Stomach (tissue), 9 donors: Measurements from ENCODE around the gene BBS5. TPM values are rescaled to one million over a fixed set of nuclear protein-coding genes. Genes with fewer than 3 reads are reported as not detected.

ENCODE experiments used
- DNase-seq, 2 donors: peaks; one replicate each; pipeline versions ENCODE4 v3.0.0 to v3.0.0-alpha.2; 2013 to 2019
- H3K27ac ChIP-seq, 5 donors: fragments of 200-600 bp in 4 of 5; sonication (generic) in 4 of 5; one replicate each; pipeline ENCODE4 v1.5.1; 2013 to 2019; ENCODE audit warnings: mild to moderate bottlenecking in 1 of 5, moderate library complexity in 1 of 5
- H3K27me3 ChIP-seq, 3 donors: fragments of 200-600 bp; sonication (generic); one replicate each; pipeline ENCODE4 v1.5.1; 2017 to 2019; ENCODE audit warnings: mixed run types in 1 of 3
- H3K36me3 ChIP-seq, 4 donors: fragments of 200-600 bp; sonication (generic); 1 replicate in 3 of 4; 2 replicates in 1 of 4; pipeline ENCODE4 v1.5.1; 2016 to 2019
- H3K4me1 ChIP-seq, 4 donors: fragments of 200-600 bp; sonication (generic); one replicate each; pipeline ENCODE4 v1.5.1; 2016 to 2019
- H3K4me3 ChIP-seq, 4 donors: fragments of 200-600 bp; sonication (generic) in 3 of 4; one replicate each; pipeline ENCODE4 v1.5.1; 2016 to 2019; ENCODE audit warnings: mild to moderate bottlenecking in 1 of 4
- H3K9me3 ChIP-seq, 4 donors: fragments of 200-600 bp; sonication (generic); one replicate each; pipeline ENCODE4 v1.5.1; 2016 to 2019
- EP300 ChIP-seq: sonication (generic); formaldehyde crosslinking; IDR thresholded peaks from one replicate; pipeline ENCODE4 v1.6.1; 2017; ENCODE audit warnings: antibody characterized with exemption
- POLR2A ChIP-seq, 4 donors: fragments of 450-650 bp; IDR thresholded peaks; one replicate each; pipeline ENCODE4 v1.6.1; 2016; ENCODE audit warnings: antibody characterized with exemption in 4 of 4, control low read depth in 2 of 4, mild to moderate bottlenecking in 1 of 4, moderate library complexity in 1 of 4
- POLR2AphosphoS5 ChIP-seq, 3 donors: sonication (generic); formaldehyde crosslinking; IDR thresholded peaks; one replicate each; pipeline ENCODE4 v1.6.1; 2016; ENCODE audit warnings: antibody characterized with exemption in 3 of 3
- WGBS, 5 donors: extraction: QIAGEN DNeasy Blood & Tissue Kit in 3 of 5; methylation state at CpG; one replicate each; pipeline versions ENCODE4 v1.1.5 to v1.1.7; 2013 to 2018; 5-methylcytosine and 5-hydroxymethylcytosine counted together
- intact Hi-C: fragments of 100-400 bp; cut with DNase I; formaldehyde crosslinking; loops from one replicate; pipeline ENCODE4 v1.15.1; 2023; ENCODE audit warnings: low total_unique reads
- polyA plus RNA-seq, 3 donors: library from polyadenylated mRNA; stranded (reverse); fragments of 200-250 nt; gene quantifications; one replicate each; pipeline ENCODE4 v1.2.3, GENCODE V29; 2013
- total RNA-seq, 5 donors: library from RNA; depleted of rRNA; stranded (reverse); fragments of >200 nt; gene quantifications; one replicate each; pipeline versions ENCODE4 v1.1.0 to v1.2.3, GENCODE V29; 2014 to 2016
- TF ChIP-seq, protein P1 (sequence below), 7 experiments: fragments of 450-650 bp in 4 of 7; fragments of 200-600 bp in 3 of 7; sonication (generic) in 3 of 7; IDR thresholded peaks; one replicate each; pipeline ENCODE4 v1.5.1; 2016 to 2019; ENCODE audit warnings: antibody characterized with exemption in 7 of 7, control low read depth in 2 of 7, mild to moderate bottlenecking in 1 of 7
- donor health status: healthy with polysubstance abuse.
- donor health status: Bipolar disorder and iron deficiency.
- donor health status: healthy.

Gene BBS5
- total and polyA plus RNA-seq, 8 donors: 0.58 to 14.0 (median 4.1) TPM

DNA sequence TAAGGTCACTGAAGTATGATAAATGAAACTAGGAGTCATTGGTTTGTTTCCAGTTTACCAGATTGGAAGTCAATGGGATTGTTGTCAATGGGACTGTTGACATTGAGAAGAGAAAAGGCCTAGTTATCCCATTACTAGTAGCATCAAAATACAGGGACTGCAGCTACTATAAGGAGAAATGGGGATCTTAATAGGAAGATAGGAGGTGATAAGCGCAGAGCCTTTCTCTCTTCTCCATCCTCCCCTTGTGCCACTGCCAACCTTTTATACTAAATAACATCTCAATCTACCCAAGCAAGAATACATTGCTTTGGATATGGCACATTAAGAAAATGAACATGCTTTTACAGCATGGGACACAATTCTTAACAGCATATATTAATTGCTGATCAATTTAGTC, 10.5 kb upstream of the BBS5 start:
- intact Hi-C loops: no loop called here
- peak in 1 of 2 donors; percentile 6 for DNase-seq
- Histone ChIP-seq H3K27me3 (no peaks in the 10 kb centered on the region), H3K4me1 (no peaks in the 10 kb centered on the region), H3K4me3 (no peak overlapping the region), H3K36me3 (no peaks in the 10 kb centered on the region), H3K9me3 (no peaks in the 10 kb centered on the region), H3K27ac (no peak overlapping the region)
- 94 to 100% (median 97%) methylated on average over 1 of the region's 1 CpG for WGBS, 5 donors
- no peak for TF ChIP-seq POLR2AphosphoS5 (IDR thresholded peaks at IDR 0.05)
- TF ChIP-seq, protein P1, sequence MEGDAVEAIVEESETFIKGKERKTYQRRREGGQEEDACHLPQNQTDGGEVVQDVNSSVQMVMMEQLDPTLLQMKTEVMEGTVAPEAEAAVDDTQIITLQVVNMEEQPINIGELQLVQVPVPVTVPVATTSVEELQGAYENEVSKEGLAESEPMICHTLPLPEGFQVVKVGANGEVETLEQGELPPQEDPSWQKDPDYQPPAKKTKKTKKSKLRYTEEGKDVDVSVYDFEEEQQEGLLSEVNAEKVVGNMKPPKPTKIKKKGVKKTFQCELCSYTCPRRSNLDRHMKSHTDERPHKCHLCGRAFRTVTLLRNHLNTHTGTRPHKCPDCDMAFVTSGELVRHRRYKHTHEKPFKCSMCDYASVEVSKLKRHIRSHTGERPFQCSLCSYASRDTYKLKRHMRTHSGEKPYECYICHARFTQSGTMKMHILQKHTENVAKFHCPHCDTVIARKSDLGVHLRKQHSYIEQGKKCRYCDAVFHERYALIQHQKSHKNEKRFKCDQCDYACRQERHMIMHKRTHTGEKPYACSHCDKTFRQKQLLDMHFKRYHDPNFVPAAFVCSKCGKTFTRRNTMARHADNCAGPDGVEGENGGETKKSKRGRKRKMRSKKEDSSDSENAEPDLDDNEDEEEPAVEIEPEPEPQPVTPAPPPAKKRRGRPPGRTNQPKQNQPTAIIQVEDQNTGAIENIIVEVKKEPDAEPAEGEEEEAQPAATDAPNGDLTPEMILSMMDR (IDR thresholded peaks at IDR 0.05): no peak
- TF ChIP-seq POLR2A (IDR thresholded peaks at IDR 0.05): no peak
- no peak for TF ChIP-seq EP300

DNA sequence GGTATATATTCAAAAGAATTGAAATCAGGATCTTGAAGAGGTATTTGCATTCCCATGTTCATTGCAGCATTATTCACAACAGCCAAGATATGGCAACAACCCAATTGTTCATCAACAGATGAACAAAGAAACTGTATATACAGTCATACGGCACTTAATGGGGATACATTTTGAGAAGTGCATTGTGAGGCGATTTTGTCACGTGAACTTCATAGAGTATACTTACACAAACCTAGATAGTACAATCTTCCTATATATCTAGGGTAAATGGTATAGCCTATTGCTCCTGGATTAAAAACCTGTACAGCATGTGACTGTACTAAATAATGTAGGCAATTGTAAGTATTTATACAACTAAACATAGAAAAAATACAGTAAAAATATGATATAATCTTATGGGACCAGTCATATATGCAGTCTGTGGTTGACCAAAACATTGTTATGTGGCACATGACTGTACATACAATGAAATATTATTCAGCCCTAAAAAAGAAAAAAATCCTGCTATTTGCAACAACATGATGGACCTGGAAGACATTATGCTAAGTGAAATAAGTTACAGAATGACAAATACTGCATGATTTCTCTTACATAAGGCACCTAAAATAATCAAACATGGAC, 9.2 kb upstream of the BBS5 start:
- intact Hi-C loops: no loop called here
- Histone ChIP-seq H3K4me1 (no peaks in the 10 kb centered on the region), H3K36me3 (no peaks in the 10 kb centered on the region), H3K27ac (no peak overlapping the region), H3K4me3 (no peak overlapping the region), H3K9me3 (no peaks in the 10 kb centered on the region), H3K27me3 (no peaks in the 10 kb centered on the region)
- DNase-seq: no peak
- 58 to 72% (median 61%) methylated on average over 3 of the region's 3 CpGs for WGBS, 5 donors
- TF ChIP-seq EP300 (no peak), POLR2AphosphoS5 (IDR thresholded peaks at IDR 0.05) (no peak), POLR2A (IDR thresholded peaks at IDR 0.05) (no peak)
- TF ChIP-seq, protein P1 (IDR thresholded peaks at IDR 0.05): no peak

DNA sequence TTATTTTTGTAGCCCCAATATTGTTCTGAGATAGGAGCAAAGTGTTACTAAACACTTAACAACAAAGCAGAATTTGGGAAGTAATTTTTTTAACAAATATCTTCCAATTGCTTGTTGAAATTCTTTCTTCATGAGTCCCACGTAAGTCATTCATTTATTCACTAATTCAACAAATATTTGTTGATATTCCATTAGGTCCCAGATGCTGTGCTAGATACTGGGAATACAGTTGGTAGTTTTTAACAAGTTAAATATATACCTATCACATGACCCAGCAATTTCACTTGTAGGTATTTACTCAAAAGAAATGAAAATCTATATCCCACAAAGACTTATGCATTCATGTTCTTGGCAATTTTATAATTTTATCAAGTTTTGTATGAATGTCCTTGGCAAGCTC, 7.0 kb upstream of the BBS5 start:
- no peak for TF ChIP-seq POLR2A (IDR thresholded peaks at IDR 0.05)
- no peak for TF ChIP-seq EP300
- TF ChIP-seq, protein P1 (IDR thresholded peaks at IDR 0.05): no peak
- no peak for TF ChIP-seq POLR2AphosphoS5 (IDR thresholded peaks at IDR 0.05)
- intact Hi-C loops: no loop called here
- no peaks in the 10 kb centered on the region for H3K27me3 ChIP-seq
- H3K36me3 ChIP-seq: no peaks in the 10 kb centered on the region
- no peaks in the 10 kb centered on the region for H3K9me3 ChIP-seq
- no peak overlapping the region for H3K4me3 ChIP-seq
- 45 to 65% (median 62%) methylated on average over 1 of the region's 1 CpG for WGBS, 5 donors
- DNase-seq: no peak
- H3K27ac ChIP-seq: no peak overlapping the region
- H3K4me1 ChIP-seq: no peaks in the 10 kb centered on the region

DNA sequence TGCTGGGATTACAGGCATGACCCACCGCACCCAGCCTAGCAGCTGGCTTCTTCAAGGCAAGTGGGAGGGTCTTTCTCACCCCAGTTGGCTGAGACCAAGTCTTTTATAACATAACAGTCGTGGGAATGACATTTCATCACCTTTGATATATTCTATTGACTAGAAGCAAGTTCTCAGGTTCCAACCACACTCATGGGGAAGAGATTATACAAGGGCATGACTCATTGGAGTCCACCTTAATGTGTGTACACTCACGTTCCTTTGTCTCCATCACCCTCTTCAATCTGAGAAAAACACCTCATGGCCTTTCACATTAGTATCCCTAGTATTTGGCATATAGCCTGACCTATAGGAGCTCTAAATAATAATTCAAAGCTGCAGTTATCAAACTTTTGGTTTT, 2.8 kb upstream of the BBS5 start:
- Histone ChIP-seq H3K9me3 (no peaks in the 10 kb centered on the region), H3K27me3 (no peaks in the 10 kb centered on the region), H3K36me3 (no peaks in the 10 kb centered on the region), H3K27ac (no peak overlapping the region), H3K4me3 (no peak overlapping the region), H3K4me1 (peaks cover 5 to 25% (median 15%) of the 10 kb centered on the region in 4 donors)
- DNase-seq: no peak
- WGBS, 5 donors: 58 to 70% (median 68%) methylated on average over 3 of the region's 3 CpGs
- no peak for TF ChIP-seq POLR2A (IDR thresholded peaks at IDR 0.05)
- TF ChIP-seq, protein P1 (IDR thresholded peaks at IDR 0.05): no peak
- no peak for TF ChIP-seq EP300
- TF ChIP-seq POLR2AphosphoS5 (IDR thresholded peaks at IDR 0.05): no peak
- intact Hi-C loops: no loop called here
